Keratinocyte (primary cell): ENCODE measurements around the gene SLC7A6.

Experiments
- CTCF ChIP-seq, 3 experiments: IDR thresholded peaks in 1 of 3; conservative IDR thresholded peaks in 1 of 3; optimal IDR thresholded peaks in 1 of 3; 2 replicates in 2 of 3; 3 replicates in 1 of 3; pipeline versions ENCODE3 to v1.5.1; 2011; ENCODE audit warnings: low read length in 3 of 3, mild to moderate bottlenecking in 3 of 3, moderate library complexity in 2 of 3, control low read depth in 1 of 3, inconsistent platforms in 1 of 3; ENCODE audit not compliant: insufficient read depth in 2 of 3; ENCODE audit errors: extremely low read depth in 1 of 3
- EZH2 ChIP-seq: IDR thresholded peaks from one replicate; pipeline ENCODE4 v1.6.1; 2012; ENCODE audit warnings: inconsistent platforms, mild to moderate bottlenecking, low read length, moderate library complexity

DNA sequence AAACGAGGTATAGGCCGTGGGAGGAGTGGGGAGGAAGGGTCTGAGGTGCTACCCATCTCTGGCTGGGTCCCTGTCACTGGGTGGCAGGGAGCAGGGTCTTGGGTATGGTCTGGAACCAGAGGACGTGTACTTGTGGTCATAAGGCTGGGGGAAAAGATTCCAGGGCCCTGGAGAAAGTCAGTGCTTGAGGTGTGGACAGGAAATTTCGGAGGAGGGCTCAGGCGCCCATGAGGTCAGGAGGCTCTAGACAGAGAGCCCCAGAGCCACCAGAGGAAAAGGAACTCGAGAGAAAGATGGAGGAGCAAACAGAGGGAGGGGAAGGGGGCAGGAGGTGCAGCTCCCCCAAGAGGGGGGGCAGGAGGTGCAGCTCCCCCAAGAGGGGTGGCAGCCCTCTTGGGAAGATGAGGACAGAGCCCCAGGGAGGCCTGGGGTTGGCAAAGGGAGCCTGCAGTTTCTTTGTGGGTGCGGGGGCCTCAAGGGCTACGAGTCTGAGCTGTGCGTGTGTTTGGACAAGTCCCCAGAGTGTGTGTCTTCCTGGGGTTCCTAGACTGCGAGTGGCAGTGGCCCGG, 683 bp upstream of the SLC7A6 start:
- TF ChIP-seq EZH2 (no peak), CTCF (optimal IDR thresholded peaks at IDR 0.05 in 1 of 3, IDR thresholded peaks at IDR 0.05 in 1 of 3, conservative IDR thresholded peaks at IDR 0.05 in 1 of 3; ENCODE audit: extremely low read depth in 1 of 3, insufficient read depth in 2 of 3, low read length in 3 of 3) (no peak)
